HG03139 (cell line): Measurements from ENCODE around the gene BOD1L1.

Experiments
- ATAC-seq: cut with Tn5 transposase; IDR thresholded peaks from one replicate; pipeline ENCODE4 v1.9.1; 2021; ENCODE audit not compliant: unreplicated experiment

The BOD1L1 gene

GRCh38 chr4:13626492-13627177 is 890 bp downstream of the BOD1L1 start:
- ATAC-seq: no peak

GRCh38 chr4:13618212-13618806 is 9.2 kb downstream of the BOD1L1 start:
- no peak for ATAC-seq

- ATAC-seq: no peak
These were observed 9.7 kb downstream of the BOD1L1 start for GRCh38 chr4:13617801-13618200.

GRCh38 chr4:13616597-13616996 is 10.9 kb downstream of the BOD1L1 start:
- no peak for ATAC-seq

GRCh38 chr4:13615161-13615560 is 12.4 kb downstream of the BOD1L1 start:
- ATAC-seq: peak; percentile 65

GRCh38 chr4:13612569-13612968 is 15.0 kb downstream of the BOD1L1 start:
- ATAC-seq: no peak

- ATAC-seq: peak; percentile 92
These were observed 16.2 kb downstream of the BOD1L1 start for GRCh38 chr4:13611283-13611842.

- ATAC-seq: no peak
These were observed 22.2 kb downstream of the BOD1L1 start for GRCh38 chr4:13605330-13605729.

- ATAC-seq: no peak
These were observed 25.7 kb downstream of the BOD1L1 start for GRCh38 chr4:13601848-13602247.

- peak; percentile 68 for ATAC-seq
These were observed 26.5 kb downstream of the BOD1L1 start for GRCh38 chr4:13601048-13601447.

GRCh38 chr4:13599159-13599558 is 28.4 kb downstream of the BOD1L1 start:
- ATAC-seq: no peak

GRCh38 chr4:13597604-13598003 is 29.9 kb downstream of the BOD1L1 start:
- ATAC-seq: no peak

GRCh38 chr4:13597141-13597540 is 30.4 kb downstream of the BOD1L1 start:
- ATAC-seq: no peak

- ATAC-seq: no peak
These were observed 35.3 kb downstream of the BOD1L1 start for GRCh38 chr4:13592220-13592619.

- ATAC-seq: no peak
These were observed 36.8 kb downstream of the BOD1L1 start for GRCh38 chr4:13590766-13591165.

GRCh38 chr4:13588954-13589353 is 38.6 kb downstream of the BOD1L1 start:
- no peak for ATAC-seq

- no peak for ATAC-seq
These were observed 43.0 kb downstream of the BOD1L1 start for GRCh38 chr4:13584481-13584880.

GRCh38 chr4:13580036-13580435 is 47.5 kb downstream of the BOD1L1 start:
- ATAC-seq: no peak

- no peak for ATAC-seq
These were observed 49.9 kb downstream of the BOD1L1 start for GRCh38 chr4:13577660-13578059.

GRCh38 chr4:13570916-13571315 is 56.6 kb downstream of the BOD1L1 start:
- ATAC-seq: no peak

- ATAC-seq: no peak
These were observed 60.4 kb downstream of the BOD1L1 start for GRCh38 chr4:13567125-13567524.

GRCh38 chr4:13562876-13563275 is 64.6 kb downstream of the BOD1L1 start:
- ATAC-seq: no peak

GRCh38 chr4:13561673-13562072 is 65.9 kb downstream of the BOD1L1 start:
- no peak for ATAC-seq
